Tibial nerve (tissue), 4 donors: ENCODE measurements around the gene FGFR3. TPM values are rescaled to one million over a fixed set of nuclear protein-coding genes. Genes with fewer than 3 reads are reported as not detected.

Experiments
- DNase-seq, 2 donors: peaks; one replicate each; pipeline ENCODE4 v3.0.0-alpha.2; 2019; ENCODE audit warnings: low spot score in 2 of 2
- H3K27ac ChIP-seq, 4 donors: fragments of 200-600 bp; sonication (generic) in 3 of 4; one replicate each; pipeline ENCODE4 v1.5.1; 2017 to 2019; ENCODE audit warnings: mild to moderate bottlenecking in 1 of 4
- H3K27me3 ChIP-seq, 2 donors: fragments of 200-600 bp; sonication (generic) in 1 of 2; one replicate each; pipeline versions ENCODE4 v1.5.1 to v1.6.0; 2017 to 2019
- H3K36me3 ChIP-seq, 3 donors: fragments of 200-600 bp; sonication (generic); one replicate each; pipeline ENCODE4 v1.5.1; 2018 to 2019
- H3K4me1 ChIP-seq, 4 donors: fragments of 200-600 bp; sonication (generic) in 3 of 4; one replicate each; pipeline ENCODE4 v1.5.1; 2017 to 2019
- H3K4me3 ChIP-seq, 4 donors: fragments of 200-600 bp; sonication (generic) in 3 of 4; one replicate each; pipeline ENCODE4 v1.5.1; 2017 to 2019; ENCODE audit warnings: mild to moderate bottlenecking in 1 of 4, moderate library complexity in 1 of 4
- H3K9me3 ChIP-seq, 4 donors: fragments of 200-600 bp; sonication (generic) in 3 of 4; one replicate each; pipeline ENCODE4 v1.5.1; 2017 to 2019
- EP300 ChIP-seq, 2 donors: sonication (generic); formaldehyde crosslinking; IDR thresholded peaks; one replicate each; pipeline ENCODE4 v1.6.1; 2017; ENCODE audit warnings: antibody characterized with exemption in 2 of 2, mild to moderate bottlenecking in 1 of 2
- POLR2A ChIP-seq, 2 donors: fragments of 450-650 bp; IDR thresholded peaks; one replicate each; pipeline ENCODE4 v1.6.1; 2017; ENCODE audit warnings: antibody characterized with exemption in 2 of 2, mild to moderate bottlenecking in 2 of 2, moderate library complexity in 2 of 2
- WGBS, 2 donors: methylation state at CpG; one replicate each; pipeline ENCODE4 v1.1.5; 2018; 5-methylcytosine and 5-hydroxymethylcytosine counted together
- total RNA-seq, 4 donors: library from RNA; depleted of rRNA; stranded (reverse); fragments of >200 nt; gene quantifications; one replicate each; pipeline ENCODE4 v1.1.0, GENCODE V29; 2016
- TF ChIP-seq, protein P1 (sequence below), 5 experiments: fragments of 200-600 bp in 3 of 5; fragments of 450-650 bp in 2 of 5; sonication (generic) in 3 of 5; IDR thresholded peaks; one replicate each; pipeline ENCODE4 v1.5.1; 2016 to 2019; ENCODE audit warnings: antibody characterized with exemption in 5 of 5, mild to moderate bottlenecking in 3 of 5, moderate library complexity in 2 of 5

FGFR3 gene
- total RNA-seq, 4 donors from 2014 or later: 2.7 to 11.2 (median 5.1) TPM

GRCh38 chr4:1826531-1827350, 33.6 kb downstream of the FGFR3 start:
- TF ChIP-seq POLR2A (IDR thresholded peaks at IDR 0.05): no peak
- TF ChIP-seq, protein P1, sequence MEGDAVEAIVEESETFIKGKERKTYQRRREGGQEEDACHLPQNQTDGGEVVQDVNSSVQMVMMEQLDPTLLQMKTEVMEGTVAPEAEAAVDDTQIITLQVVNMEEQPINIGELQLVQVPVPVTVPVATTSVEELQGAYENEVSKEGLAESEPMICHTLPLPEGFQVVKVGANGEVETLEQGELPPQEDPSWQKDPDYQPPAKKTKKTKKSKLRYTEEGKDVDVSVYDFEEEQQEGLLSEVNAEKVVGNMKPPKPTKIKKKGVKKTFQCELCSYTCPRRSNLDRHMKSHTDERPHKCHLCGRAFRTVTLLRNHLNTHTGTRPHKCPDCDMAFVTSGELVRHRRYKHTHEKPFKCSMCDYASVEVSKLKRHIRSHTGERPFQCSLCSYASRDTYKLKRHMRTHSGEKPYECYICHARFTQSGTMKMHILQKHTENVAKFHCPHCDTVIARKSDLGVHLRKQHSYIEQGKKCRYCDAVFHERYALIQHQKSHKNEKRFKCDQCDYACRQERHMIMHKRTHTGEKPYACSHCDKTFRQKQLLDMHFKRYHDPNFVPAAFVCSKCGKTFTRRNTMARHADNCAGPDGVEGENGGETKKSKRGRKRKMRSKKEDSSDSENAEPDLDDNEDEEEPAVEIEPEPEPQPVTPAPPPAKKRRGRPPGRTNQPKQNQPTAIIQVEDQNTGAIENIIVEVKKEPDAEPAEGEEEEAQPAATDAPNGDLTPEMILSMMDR (IDR thresholded peaks at IDR 0.05): no peak
- TF ChIP-seq EP300 (IDR thresholded peaks at IDR 0.05): no peak
- Histone ChIP-seq H3K27ac (no peak overlapping the region), H3K36me3 (peaks cover 0 to 71% (median 15%) of the 10 kb centered on the region in 3 donors), H3K4me3 (no peak overlapping the region), H3K4me1 (no peaks in the 10 kb centered on the region), H3K9me3 (no peaks in the 10 kb centered on the region), H3K27me3 (no peaks in the 10 kb centered on the region)
- WGBS, 2 donors: 88 to 90% methylated on average over 30 of the region's 30 CpGs
- no peak for DNase-seq

DNA sequence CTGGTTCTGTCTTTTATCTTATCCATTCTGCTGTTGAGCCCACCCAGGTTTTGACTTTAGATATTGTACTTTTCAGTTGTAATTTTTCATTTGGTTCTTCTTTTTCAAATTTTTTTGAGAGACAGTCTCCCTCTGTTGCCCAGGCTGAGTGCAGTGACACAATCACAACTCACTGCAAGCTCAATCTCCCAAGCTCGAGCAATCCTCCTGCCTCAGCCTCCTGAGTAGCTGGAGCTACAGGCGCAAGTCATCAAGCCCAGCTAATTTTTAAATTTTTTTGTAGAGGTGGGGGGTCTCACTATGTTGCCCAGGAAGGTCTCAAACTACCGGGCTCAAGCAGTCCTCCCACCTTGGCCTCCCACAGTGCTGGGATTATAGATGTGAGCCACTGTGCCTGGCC, 37.1 kb downstream of the FGFR3 start:
- TF ChIP-seq POLR2A (IDR thresholded peaks at IDR 0.05): no peak
- TF ChIP-seq, protein P1 (IDR thresholded peaks at IDR 0.05): no peak
- no peak for TF ChIP-seq EP300 (IDR thresholded peaks at IDR 0.05)
- Histone ChIP-seq H3K9me3 (no peaks in the 10 kb centered on the region), H3K27ac (no peak overlapping the region), H3K27me3 (no peaks in the 10 kb centered on the region), H3K36me3 (peaks cover 0 to 71% (median 27%) of the 10 kb centered on the region in 3 donors), H3K4me3 (no peak overlapping the region), H3K4me1 (no peaks in the 10 kb centered on the region)
- no peak for DNase-seq
- 86 to 93% methylated on average over 3 of the region's 3 CpGs for WGBS, 2 donors

GRCh38 chr4:1830642-1831228, 37.6 kb downstream of the FGFR3 start:
- Histone ChIP-seq H3K27ac (no peak overlapping the region), H3K9me3 (no peaks in the 10 kb centered on the region), H3K4me3 (no peak overlapping the region), H3K27me3 (no peaks in the 10 kb centered on the region), H3K4me1 (no peaks in the 10 kb centered on the region), H3K36me3 (peaks cover 0 to 71% (median 27%) of the 10 kb centered on the region in 3 donors)
- no peak for TF ChIP-seq POLR2A (IDR thresholded peaks at IDR 0.05)
- TF ChIP-seq, protein P1 (IDR thresholded peaks at IDR 0.05): no peak
- no peak for DNase-seq
- 78 to 89% methylated on average over 8 of the region's 8 CpGs for WGBS, 2 donors

- no peaks in the 10 kb centered on the region for H3K9me3 ChIP-seq
- WGBS, 2 donors: 88 to 100% methylated on average over 2 to 8 of the region's 8 CpGs
- peaks cover 0 to 71% (median 30%) of the 10 kb centered on the region in 3 donors for H3K36me3 ChIP-seq
- no peak overlapping the region for H3K4me3 ChIP-seq
- DNase-seq: no peak
- H3K27me3 ChIP-seq: no peaks in the 10 kb centered on the region
- H3K27ac ChIP-seq: no peak overlapping the region
- TF ChIP-seq POLR2A (IDR thresholded peaks at IDR 0.05) (no peak), EP300 (IDR thresholded peaks at IDR 0.05) (no peak)
- TF ChIP-seq, protein P1 (IDR thresholded peaks at IDR 0.05): no peak
- no peaks in the 10 kb centered on the region for H3K4me1 ChIP-seq
These were observed 38.2 kb downstream of the FGFR3 start for GRCh38 chr4:1831331-1831730.

- Histone ChIP-seq H3K4me3 (no peak overlapping the region), H3K27me3 (no peaks in the 10 kb centered on the region), H3K27ac (no peak overlapping the region), H3K4me1 (no peaks in the 10 kb centered on the region), H3K36me3 (peaks cover 0 to 76% (median 35%) of the 10 kb centered on the region in 3 donors), H3K9me3 (no peaks in the 10 kb centered on the region)
- 83 to 84% methylated on average over 18 of the region's 18 CpGs for WGBS, 2 donors
- DNase-seq: no peak
- TF ChIP-seq POLR2A (IDR thresholded peaks at IDR 0.05) (no peak), EP300 (IDR thresholded peaks at IDR 0.05) (no peak)
- TF ChIP-seq, protein P1 (IDR thresholded peaks at IDR 0.05): no peak
These were observed 39.6 kb downstream of the FGFR3 start for GRCh38 chr4:1832690-1833089.
